GM18868 (cell line): ENCODE results near the gene MEGF6.

Experiments
- ATAC-seq: cut with Tn5 transposase; IDR thresholded peaks from one replicate; pipeline ENCODE4 v1.9.1; 2021; ENCODE audit warnings: mild to moderate bottlenecking, moderate library complexity; ENCODE audit not compliant: unreplicated experiment

The MEGF6 gene

DNA sequence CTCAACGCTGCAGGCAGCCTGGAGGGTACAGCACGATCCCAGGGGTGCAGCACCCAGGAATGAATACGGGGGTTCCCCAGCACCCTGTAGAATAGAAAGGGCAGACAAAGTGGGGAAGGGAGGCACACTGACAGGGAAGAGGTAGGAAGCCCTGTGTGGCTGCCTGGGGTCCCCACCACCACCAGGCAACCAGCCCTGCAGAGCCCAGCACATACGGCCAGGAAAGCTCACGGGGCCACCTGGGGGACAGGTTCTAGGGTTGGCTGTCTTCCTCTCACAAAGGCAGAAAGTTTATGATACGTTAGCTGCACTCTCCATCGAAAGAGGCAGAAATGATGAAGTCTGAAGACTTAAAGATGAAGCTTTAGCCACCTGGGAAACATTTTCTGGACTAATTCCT lies 104.4 kb downstream of the MEGF6 start:
- no peak for ATAC-seq

DNA sequence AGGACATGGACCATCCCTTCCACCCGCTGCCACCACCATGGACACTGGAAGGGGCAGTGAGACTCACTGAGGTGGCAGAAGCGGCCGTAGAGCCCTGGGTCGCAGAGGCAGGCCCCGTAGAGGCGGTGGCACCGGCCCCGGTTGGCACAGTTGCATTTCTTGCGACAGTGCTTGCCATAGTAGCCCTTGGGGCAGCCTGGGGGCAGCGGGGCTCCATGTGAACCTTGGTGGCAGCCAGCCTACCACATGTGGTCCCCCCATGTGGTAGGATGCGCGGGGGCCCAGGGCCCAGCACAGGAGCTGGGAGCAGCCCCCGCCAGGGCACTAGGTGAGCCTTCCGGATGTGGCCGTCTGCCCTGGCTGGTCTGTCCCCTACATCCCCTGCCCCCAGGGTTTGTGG lies 105.3 kb downstream of the MEGF6 start:
- no peak for ATAC-seq

DNA sequence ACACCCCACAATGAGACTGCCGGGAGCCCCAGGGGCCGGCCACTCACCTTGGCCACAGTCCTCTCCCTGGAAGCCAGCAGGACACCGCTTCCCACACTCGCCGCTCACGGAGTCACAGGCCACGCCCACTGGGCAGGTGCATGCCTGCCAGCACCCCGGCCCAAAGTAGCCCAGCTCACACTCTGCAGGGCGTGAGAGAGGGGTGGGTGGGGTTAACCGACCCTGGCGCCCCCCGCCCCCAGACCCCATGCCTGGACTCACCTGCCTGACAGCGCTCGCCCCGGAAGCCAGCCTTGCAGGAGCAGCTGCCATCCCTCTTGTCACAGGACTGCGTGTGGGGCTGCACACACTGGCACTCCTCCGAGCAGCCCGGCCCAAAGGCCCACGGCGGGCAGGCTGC lies 106.1 kb downstream of the MEGF6 start:
- no peak for ATAC-seq

DNA sequence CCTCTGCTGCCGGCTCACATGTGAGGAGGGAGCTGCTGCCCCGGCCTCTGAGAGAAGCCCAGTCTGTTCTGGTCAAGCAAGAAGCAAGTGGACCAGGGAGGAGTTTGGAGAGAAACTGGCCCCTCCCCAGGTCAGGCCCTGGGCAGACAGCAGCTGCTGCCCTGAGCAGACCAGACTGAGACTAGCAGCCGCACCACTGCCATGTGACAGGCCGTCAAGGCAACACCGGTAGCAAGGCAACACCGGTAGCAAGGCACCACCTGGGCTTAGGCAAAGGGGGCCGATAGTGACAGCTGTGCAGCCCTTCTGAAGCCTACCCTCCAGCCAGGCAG lies 106.5 kb downstream of the MEGF6 start:
- no peak for ATAC-seq

GRCh38 chr1:3504151-3504821 lies 107.0 kb downstream of the MEGF6 start:
- no peak for ATAC-seq

GRCh38 chr1:3503525-3503886 lies 107.8 kb downstream of the MEGF6 start:
- no peak for ATAC-seq

- no peak for ATAC-seq
Observed at GRCh38 chr1:3502641-3503524, 108.4 kb downstream of the MEGF6 start.

- ATAC-seq: no peak
Observed at GRCh38 chr1:3501856-3502640, 109.3 kb downstream of the MEGF6 start.

GRCh38 chr1:3501437-3501836 lies 109.9 kb downstream of the MEGF6 start:
- ATAC-seq: no peak

GRCh38 chr1:3500265-3500835 lies 111.0 kb downstream of the MEGF6 start:
- ATAC-seq: no peak

DNA sequence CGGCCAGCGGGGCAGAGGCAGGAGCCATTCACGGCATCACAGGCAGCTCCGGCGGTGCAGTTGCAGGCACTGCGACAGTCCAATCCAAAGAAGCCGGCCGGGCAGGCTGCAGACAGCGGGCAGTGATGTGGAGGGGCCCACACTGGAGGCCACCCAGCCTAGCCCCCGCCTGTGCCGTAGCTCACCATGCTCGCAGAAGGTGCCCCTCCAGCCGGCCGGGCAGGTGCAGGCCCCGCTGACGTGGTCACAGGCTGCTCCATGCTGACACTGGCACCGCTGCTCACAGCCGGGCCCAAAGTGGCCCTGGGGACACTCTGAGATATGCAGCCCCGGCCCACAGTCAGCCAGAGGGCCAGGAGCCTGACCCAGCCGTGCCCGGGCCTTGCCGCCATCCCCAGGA lies 111.7 kb downstream of the MEGF6 start:
- no peak for ATAC-seq

- no peak for ATAC-seq
Observed at GRCh38 chr1:3498986-3499385, 112.3 kb downstream of the MEGF6 start.

DNA sequence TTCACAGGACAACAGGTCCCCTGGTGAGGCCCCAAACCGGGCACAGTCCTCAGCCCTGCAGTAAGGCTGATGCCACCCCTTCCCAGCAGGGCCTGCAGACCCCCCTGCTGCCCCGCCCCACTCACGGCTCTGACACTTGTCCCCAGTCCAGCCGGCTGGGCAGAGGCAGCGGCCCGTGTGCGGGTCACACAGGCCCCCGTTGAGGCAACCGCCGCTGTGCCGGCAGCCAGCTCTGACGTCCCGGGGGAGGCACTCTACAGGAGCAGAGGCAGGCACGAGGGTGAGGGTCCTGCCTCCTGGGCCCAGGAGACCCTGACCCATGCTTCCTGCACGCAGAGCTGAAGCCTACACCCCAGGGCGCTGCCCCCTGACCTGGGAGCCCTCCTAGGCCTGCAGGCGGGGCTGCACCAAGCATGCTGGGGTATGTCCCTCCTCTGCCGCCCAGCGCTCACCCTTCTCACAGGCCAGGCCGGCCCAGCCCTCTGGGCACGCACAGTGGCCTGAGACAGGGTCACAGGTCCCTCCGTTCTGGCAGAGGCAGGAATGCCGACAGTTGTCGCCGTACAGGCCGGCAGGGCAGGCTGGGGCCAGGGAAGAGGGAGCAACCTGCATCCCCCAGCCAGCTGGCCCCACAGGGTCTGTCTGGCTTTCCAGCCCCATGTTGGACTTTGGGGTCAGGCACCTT lies 112.9 kb downstream of the MEGF6 start:
- ATAC-seq: no peak

GRCh38 chr1:3497521-3497920 lies 113.8 kb downstream of the MEGF6 start:
- no peak for ATAC-seq

- no peak for ATAC-seq
Observed at GRCh38 chr1:3496916-3497315, 114.4 kb downstream of the MEGF6 start.

DNA sequence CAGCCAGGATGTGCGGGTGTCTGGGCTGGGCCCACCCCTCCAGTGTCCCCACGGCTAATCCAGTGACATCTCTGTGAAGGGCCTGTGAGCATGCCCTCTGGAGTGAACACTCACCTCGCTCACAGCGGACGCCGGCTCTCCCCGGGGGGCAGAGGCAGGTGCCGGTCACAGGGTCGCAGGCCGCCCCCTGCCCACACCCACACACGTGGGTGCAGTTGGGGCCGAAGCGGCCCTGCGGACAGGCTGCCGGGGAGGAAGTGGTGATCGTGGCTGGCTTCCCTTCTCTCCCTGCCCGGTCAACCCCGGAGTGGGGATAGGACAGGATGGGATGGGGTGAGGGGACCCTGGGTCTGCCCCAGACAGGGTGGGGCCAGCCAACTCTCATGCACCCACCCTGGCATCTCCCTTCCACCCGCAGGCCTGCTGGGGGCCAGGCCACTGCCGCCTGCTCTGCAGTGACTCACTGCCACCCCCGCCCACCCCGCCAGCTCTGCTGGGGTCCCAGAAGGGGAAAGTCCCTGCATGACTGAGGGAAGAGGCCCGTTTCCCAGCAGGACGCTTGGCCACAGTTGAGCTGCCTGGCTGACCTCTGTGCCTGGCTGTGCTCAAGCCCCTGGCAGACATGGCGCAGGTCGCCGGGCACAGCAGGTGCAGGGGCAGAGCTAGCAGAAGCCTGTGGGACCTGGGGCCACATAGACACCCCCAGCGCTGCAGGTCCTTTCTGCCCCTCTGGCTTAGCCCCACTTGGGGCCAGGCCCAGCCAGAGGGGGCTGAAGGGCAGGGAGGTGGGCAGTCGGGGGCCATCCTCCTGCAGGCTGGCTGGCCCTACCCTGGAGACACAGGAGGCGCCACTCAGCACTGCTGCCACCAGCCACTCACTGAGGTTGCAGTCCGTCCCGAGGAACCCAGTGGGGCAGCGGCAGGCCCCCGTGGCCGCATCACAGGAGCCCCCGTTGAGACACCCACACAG lies 115.2 kb downstream of the MEGF6 start:
- ATAC-seq: no peak

GRCh38 chr1:3494321-3495308 lies 116.7 kb downstream of the MEGF6 start:
- no peak for ATAC-seq

- ATAC-seq: no peak
Observed at GRCh38 chr1:3492545-3493246, 118.6 kb downstream of the MEGF6 start.
